Coronary artery (tissue), 2 donors: ENCODE data around the gene RGN.
"Not testable (repeated sequence)": the region's sequence is repeated elsewhere in the genome, so short reads cannot be mapped to it uniquely, and the experiment has no call there.

Source experiments
- DNase-seq: peaks from one replicate; pipeline ENCODE4 v3.0.0-alpha.2; 2017; ENCODE audit warnings: low spot score
- H3K27ac ChIP-seq, 2 donors: fragments of 200-600 bp; sonication (generic); one replicate each; pipeline ENCODE4 v1.5.1; 2016 to 2019
- H3K4me3 ChIP-seq: fragments of 200-600 bp; sonication (generic); 2 replicates; pipeline ENCODE4 v1.5.1; 2016; ENCODE audit warnings: mild to moderate bottlenecking, moderate library complexity
- TF ChIP-seq, protein P1 (sequence below): fragments of 200-600 bp; sonication (generic); IDR thresholded peaks from one replicate; pipeline ENCODE4 v1.5.1; 2019; ENCODE audit warnings: antibody characterized with exemption

The RGN gene

DNA sequence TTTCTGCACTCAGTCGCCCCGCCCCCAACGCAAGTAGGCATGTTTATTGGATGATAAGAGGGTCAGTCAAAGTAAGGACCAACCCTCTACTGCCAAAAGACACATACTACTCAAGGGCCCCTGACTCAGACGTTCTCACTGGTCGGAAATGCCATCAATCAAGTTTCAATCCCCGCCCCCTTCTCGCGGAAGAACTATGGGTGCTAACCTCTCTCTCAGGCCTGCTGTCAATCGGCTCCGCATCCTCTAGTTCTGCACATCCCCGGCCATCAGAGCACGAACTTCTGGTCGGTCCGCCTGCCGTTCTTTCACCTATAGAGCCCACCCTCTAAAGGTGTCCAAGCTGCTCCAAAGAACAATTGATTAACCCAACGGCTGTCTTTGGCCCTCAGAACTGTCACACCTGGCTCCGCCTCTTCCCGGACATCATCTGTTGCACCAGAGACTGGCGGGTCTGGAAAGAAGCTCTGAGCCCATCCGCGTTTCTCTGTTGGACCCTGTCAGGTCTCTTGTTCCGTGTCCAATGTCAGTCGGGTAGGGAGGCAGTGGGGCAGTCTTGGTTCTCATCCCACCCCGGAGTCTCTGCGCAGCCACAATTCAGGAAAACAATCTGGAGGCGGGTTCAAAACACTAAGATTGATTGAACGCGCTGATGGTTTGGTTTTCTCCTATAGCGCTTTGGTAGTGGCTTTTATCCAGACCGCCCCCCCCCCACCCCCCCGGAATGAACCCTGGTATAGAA lies 51.1 kb downstream of the RGN start:
- TF ChIP-seq, protein P1, sequence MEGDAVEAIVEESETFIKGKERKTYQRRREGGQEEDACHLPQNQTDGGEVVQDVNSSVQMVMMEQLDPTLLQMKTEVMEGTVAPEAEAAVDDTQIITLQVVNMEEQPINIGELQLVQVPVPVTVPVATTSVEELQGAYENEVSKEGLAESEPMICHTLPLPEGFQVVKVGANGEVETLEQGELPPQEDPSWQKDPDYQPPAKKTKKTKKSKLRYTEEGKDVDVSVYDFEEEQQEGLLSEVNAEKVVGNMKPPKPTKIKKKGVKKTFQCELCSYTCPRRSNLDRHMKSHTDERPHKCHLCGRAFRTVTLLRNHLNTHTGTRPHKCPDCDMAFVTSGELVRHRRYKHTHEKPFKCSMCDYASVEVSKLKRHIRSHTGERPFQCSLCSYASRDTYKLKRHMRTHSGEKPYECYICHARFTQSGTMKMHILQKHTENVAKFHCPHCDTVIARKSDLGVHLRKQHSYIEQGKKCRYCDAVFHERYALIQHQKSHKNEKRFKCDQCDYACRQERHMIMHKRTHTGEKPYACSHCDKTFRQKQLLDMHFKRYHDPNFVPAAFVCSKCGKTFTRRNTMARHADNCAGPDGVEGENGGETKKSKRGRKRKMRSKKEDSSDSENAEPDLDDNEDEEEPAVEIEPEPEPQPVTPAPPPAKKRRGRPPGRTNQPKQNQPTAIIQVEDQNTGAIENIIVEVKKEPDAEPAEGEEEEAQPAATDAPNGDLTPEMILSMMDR = no peak
- peak; percentile 94 for DNase-seq
- H3K4me3 ChIP-seq = peak overlapping the region; percentile 73
- peak overlapping the region; percentile 57 to 84 for H3K27ac ChIP-seq

DNA sequence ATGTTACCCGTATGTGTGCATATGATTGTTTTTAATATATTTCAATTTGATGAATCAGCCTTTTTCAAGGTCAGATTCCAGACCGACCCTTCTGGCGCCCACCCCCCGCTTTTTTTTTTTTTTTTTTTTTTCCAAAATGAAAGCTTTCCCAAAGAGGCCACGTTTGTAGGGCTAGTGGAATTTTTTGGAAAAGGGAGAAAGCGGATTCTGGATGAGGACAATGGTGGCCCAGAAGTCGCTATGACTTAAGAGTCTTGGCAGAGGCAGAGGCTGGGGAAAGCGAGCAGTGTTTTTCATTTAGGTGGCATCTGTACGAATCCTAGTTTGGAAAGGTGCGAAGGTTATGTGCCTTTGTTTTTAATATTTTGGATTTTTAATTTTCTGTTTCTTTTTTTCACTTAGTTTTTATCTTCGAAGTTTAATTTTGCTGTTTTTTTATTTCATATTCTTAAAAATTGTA lies 51.7 kb downstream of the RGN start:
- TF ChIP-seq, protein P1 = no peak
- no peak for DNase-seq
- peak overlapping the region; percentile 57 to 84 for H3K27ac ChIP-seq
- peak overlapping the region; percentile 73 for H3K4me3 ChIP-seq

DNA sequence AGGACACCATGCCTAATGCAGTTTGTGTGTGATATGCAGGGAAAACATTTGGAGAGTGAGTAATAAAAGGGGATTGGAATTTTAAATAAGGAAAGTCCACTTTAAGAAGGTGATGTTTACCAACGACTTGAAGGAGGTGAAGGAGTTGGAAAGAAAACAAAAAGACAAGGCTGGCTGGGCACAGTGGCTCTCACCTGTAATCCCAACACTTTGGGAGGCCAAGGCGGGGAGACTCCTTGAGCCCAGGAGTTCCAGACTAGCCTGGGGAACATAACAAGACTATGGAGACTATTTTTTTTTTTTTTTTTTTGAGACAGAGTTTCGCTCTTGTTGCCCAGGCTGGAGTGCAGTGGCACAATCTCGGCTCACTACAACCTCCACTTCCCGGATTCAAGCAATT lies 55.2 kb downstream of the RGN start:
- H3K27ac ChIP-seq = no peak overlapping the region
- TF ChIP-seq, protein P1 = no peak
- no peak overlapping the region for H3K4me3 ChIP-seq
- no peak for DNase-seq

DNA sequence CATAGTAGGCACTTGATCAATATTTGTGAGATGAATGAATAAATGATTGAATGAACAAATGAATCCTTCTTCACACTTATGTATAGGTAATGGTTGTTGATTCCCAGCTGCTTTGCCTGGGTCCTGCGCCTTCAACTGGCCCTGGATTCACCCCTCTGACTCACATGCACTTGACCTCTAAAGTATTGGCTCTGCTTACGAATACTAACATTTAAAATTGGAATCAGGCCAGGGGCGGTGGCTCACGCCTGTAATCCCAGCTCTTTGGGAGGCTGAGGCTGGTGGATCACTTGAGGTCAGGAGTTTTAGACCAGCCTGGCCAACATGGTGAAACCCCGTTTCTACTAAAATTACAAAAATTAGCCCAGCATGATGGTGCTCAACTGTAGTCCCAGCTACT lies 57.4 kb downstream of the RGN start:
- DNase-seq, H3K4me3 ChIP-seq, H3K27ac ChIP-seq: not testable (repeated sequence)

DNA sequence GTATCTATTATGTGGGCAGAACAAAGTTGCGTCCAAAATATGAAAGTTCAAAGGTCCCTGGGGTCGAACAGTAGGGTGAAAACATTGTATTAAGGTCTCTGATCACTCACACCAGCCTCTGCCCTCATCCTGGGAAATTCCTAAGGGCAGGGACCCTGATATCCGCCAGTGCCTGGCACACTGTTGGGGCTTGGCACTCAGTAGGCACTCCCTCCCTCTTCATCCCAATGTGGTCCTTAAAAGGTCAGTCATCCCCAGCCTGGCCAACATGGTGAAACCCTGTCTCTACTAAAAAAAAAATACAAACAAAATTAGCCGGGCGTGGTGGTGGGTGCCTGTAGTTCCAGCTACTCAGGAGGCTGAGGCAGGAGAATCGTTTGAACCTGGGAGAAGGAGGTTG lies 59.9 kb downstream of the RGN start:
- Histone ChIP-seq H3K27ac (no peak overlapping the region), H3K4me3 (no peak overlapping the region)
- DNase-seq = no peak
- TF ChIP-seq, protein P1 = no peak
